OCI-M1 (cell line): Measurements from ENCODE around the gene SORBS1.
A peak's percentile ranks its signal among the peaks of the same experiment; 100 is the strongest.
"Not testable (repeated sequence)": the region's sequence is repeated elsewhere in the genome, so short reads cannot be mapped to it uniquely, and the experiment has no call there.

Source experiments
- DNase-seq: peaks from one replicate; lab custom pipeline; 2025; lab: John Stamatoyannopoulos, UW

The SORBS1 gene

GRCh38 chr10:95388539-95388938 lies 172.6 kb downstream of the SORBS1 start:
- no peak for DNase-seq

- no peak for DNase-seq
These were observed 173.1 kb downstream of the SORBS1 start for GRCh38 chr10:95388109-95388471.

- no peak for DNase-seq
These were observed 177.0 kb downstream of the SORBS1 start for GRCh38 chr10:95384011-95384704.

- DNase-seq: no peak
These were observed 178.6 kb downstream of the SORBS1 start for GRCh38 chr10:95382596-95382995.

- DNase-seq: no peak
These were observed 179.0 kb downstream of the SORBS1 start for GRCh38 chr10:95382174-95382573.

- no peak for DNase-seq
These were observed 183.2 kb downstream of the SORBS1 start for GRCh38 chr10:95377950-95378349.

GRCh38 chr10:95375418-95375817 lies 185.8 kb downstream of the SORBS1 start:
- DNase-seq: no peak

- DNase-seq: peak; percentile 91
These were observed 186.5 kb downstream of the SORBS1 start for GRCh38 chr10:95374597-95375209.

- DNase-seq: no peak
These were observed 187.5 kb downstream of the SORBS1 start for GRCh38 chr10:95373660-95374059.

- no peak for DNase-seq
These were observed 196.8 kb downstream of the SORBS1 start for GRCh38 chr10:95364342-95364741.

- DNase-seq: peak; percentile 91
These were observed 197.8 kb downstream of the SORBS1 start for GRCh38 chr10:95363303-95363912.

- peak; percentile 96 for DNase-seq
These were observed 201.0 kb downstream of the SORBS1 start for GRCh38 chr10:95360122-95360714.

- no peak for DNase-seq
These were observed 201.7 kb downstream of the SORBS1 start for GRCh38 chr10:95359466-95359865.

GRCh38 chr10:95356190-95356955 lies 204.8 kb downstream of the SORBS1 start:
- DNase-seq: no peak

GRCh38 chr10:95355301-95355700 lies 205.9 kb downstream of the SORBS1 start:
- no peak for DNase-seq

- DNase-seq: peak; percentile 14
These were observed 207.1 kb downstream of the SORBS1 start for GRCh38 chr10:95354110-95354509.

- no peak for DNase-seq
These were observed 208.0 kb downstream of the SORBS1 start for GRCh38 chr10:95353123-95353522.

GRCh38 chr10:95352684-95353083 lies 208.5 kb downstream of the SORBS1 start:
- DNase-seq: no peak

- no peak for DNase-seq
These were observed 210.3 kb downstream of the SORBS1 start for GRCh38 chr10:95350830-95351228.

GRCh38 chr10:95350219-95350829 lies 210.8 kb downstream of the SORBS1 start:
- DNase-seq: no peak

- DNase-seq: not testable (repeated sequence)
These were observed 213.8 kb downstream of the SORBS1 start for GRCh38 chr10:95347402-95347766.
